Parathyroid adenoma (tissue), 2 donors: Measurements from ENCODE around the gene SLC35G4.
"Not testable (repeated sequence)": the region's sequence is repeated elsewhere in the genome, so short reads cannot be mapped to it uniquely, and the experiment has no call there.

Experiments
- H2AFZ ChIP-seq: fragments of 300-600 bp; sonication (generic); one replicate; pipeline ENCODE4 v1.7.0; 2017; ENCODE audit warnings: antibody characterized with exemption, mild to moderate bottlenecking
- H3K27ac ChIP-seq: fragments of 300-600 bp; sonication (generic); one replicate; pipeline ENCODE4 v1.7.0; 2017
- H3K27me3 ChIP-seq: fragments of 300-600 bp; sonication (generic); one replicate; pipeline ENCODE4 v1.7.0; 2017; ENCODE audit warnings: low read length; ENCODE audit not compliant: control insufficient read depth, insufficient read depth
- H3K36me3 ChIP-seq: fragments of 300-600 bp; sonication (generic); one replicate; pipeline ENCODE4 v1.7.0; 2017; ENCODE audit warnings: low read length; ENCODE audit not compliant: control insufficient read depth, insufficient read depth
- H3K4me1 ChIP-seq: fragments of 300-600 bp; sonication (generic); one replicate; pipeline ENCODE4 v1.7.0; 2017; ENCODE audit warnings: control low read depth
- H3K4me2 ChIP-seq: fragments of 300-600 bp; sonication (generic); one replicate; pipeline ENCODE4 v1.7.0; 2017; ENCODE audit warnings: low read length
- H3K4me3 ChIP-seq: fragments of 300-600 bp; sonication (generic); one replicate; pipeline ENCODE4 v1.7.0; 2017; ENCODE audit warnings: low read depth, low read length
- H3K79me2 ChIP-seq: fragments of 300-600 bp; sonication (generic); one replicate; pipeline ENCODE4 v1.7.0; 2017; ENCODE audit warnings: control low read depth
- H3K9ac ChIP-seq: fragments of 300-600 bp; sonication (generic); one replicate; pipeline ENCODE4 v1.7.0; 2017; ENCODE audit warnings: mild to moderate bottlenecking
- H3K9me3 ChIP-seq: fragments of 300-600 bp; sonication (generic); one replicate; pipeline ENCODE4 v1.7.0; 2017; ENCODE audit warnings: low read length; ENCODE audit not compliant: control insufficient read depth
- CTCF ChIP-seq: fragments of 300-600 bp; sonication (generic); IDR thresholded peaks from one replicate; pipeline ENCODE4 v1.7.0; 2017; ENCODE audit warnings: antibody characterized with exemption, mild to moderate bottlenecking
- donor health status: primary hyperparathyroidism.

The SLC35G4 gene

GRCh38 chr18:11609488-11609887 lies at the start of gene SLC35G4:
SLC35G4 (plus strand) TSS chr18:11609596; CDS start chr18:11609596, 0 bp downstream.
- H3K79me2 ChIP-seq, H3K4me3 ChIP-seq, H3K9me3 ChIP-seq, H3K27ac ChIP-seq, H2AFZ ChIP-seq, H3K4me2 ChIP-seq, H3K4me1 ChIP-seq, H3K36me3 ChIP-seq, H3K9ac ChIP-seq, H3K27me3 ChIP-seq: not testable (repeated sequence)

- H2AFZ ChIP-seq: no peak overlapping the region
- H3K27ac ChIP-seq: no peak overlapping the region
- H3K79me2 ChIP-seq: no peaks in the 10 kb centered on the region
- no peaks in the 10 kb centered on the region for H3K36me3 ChIP-seq
- no peak overlapping the region for H3K9ac ChIP-seq
- H3K4me1 ChIP-seq: no peaks in the 10 kb centered on the region
- no peaks in the 10 kb centered on the region for H3K9me3 ChIP-seq
- no peak overlapping the region for H3K4me3 ChIP-seq
- TF ChIP-seq CTCF: no peak
- no peak overlapping the region for H3K4me2 ChIP-seq
- no peaks in the 10 kb centered on the region for H3K27me3 ChIP-seq
Measured at GRCh38 chr18:11561293-11561692, 48.1 kb upstream of the SLC35G4 start.

GRCh38 chr18:11565716-11566115 lies 43.7 kb upstream of the SLC35G4 start:
- no peak for TF ChIP-seq CTCF
- Histone ChIP-seq H3K79me2 (no peaks in the 10 kb centered on the region), H3K9ac (no peak overlapping the region), H3K4me1 (no peaks in the 10 kb centered on the region), H3K27ac (no peak overlapping the region), H3K4me2 (no peak overlapping the region), H3K4me3 (no peak overlapping the region), H3K27me3 (no peaks in the 10 kb centered on the region), H3K9me3 (no peaks in the 10 kb centered on the region), H2AFZ (no peak overlapping the region), H3K36me3 (no peaks in the 10 kb centered on the region)

- no peaks in the 10 kb centered on the region for H3K27me3 ChIP-seq
Measured at GRCh38 chr18:11566236-11566965, 43.0 kb upstream of the SLC35G4 start.

GRCh38 chr18:11567396-11567795 lies 42.0 kb upstream of the SLC35G4 start:
- Histone ChIP-seq H3K27me3 (no peaks in the 10 kb centered on the region), H3K4me2 (no peak overlapping the region), H2AFZ (no peak overlapping the region), H3K79me2 (no peaks in the 10 kb centered on the region), H3K9ac (no peak overlapping the region), H3K4me1 (no peaks in the 10 kb centered on the region), H3K9me3 (no peaks in the 10 kb centered on the region), H3K4me3 (no peak overlapping the region), H3K27ac (no peak overlapping the region), H3K36me3 (no peaks in the 10 kb centered on the region)
- TF ChIP-seq CTCF: no peak

More at GRCh38 chr18:11566236-11566965, 43.0 kb upstream of the SLC35G4 start:
- H3K4me2 ChIP-seq: no peak overlapping the region
- no peak overlapping the region for H3K4me3 ChIP-seq
- H3K27ac ChIP-seq: no peak overlapping the region
- H3K9ac ChIP-seq: no peak overlapping the region
- TF ChIP-seq CTCF: no peak
- no peaks in the 10 kb centered on the region for H3K4me1 ChIP-seq
- H3K36me3 ChIP-seq: no peaks in the 10 kb centered on the region
- H3K79me2 ChIP-seq: no peaks in the 10 kb centered on the region
- no peaks in the 10 kb centered on the region for H3K9me3 ChIP-seq
- no peak overlapping the region for H2AFZ ChIP-seq
